Heart right ventricle (tissue), 16 donors: ENCODE measurements around the gene WDR20. TPM values are rescaled to one million over a fixed set of nuclear protein-coding genes. Genes with fewer than 3 reads are reported as not detected.

Source experiments
- ATAC-seq, 8 donors: fragments of 200-7000 bp; cut with Tn5 transposase; one replicate each; pipeline ENCODE4 v1.9.1; 2020; ENCODE audit warnings: mild to moderate bottlenecking in 8 of 8, moderate library complexity in 8 of 8, moderate number of reproducible peaks in 1 of 8
- DNase-seq, 2 donors: peaks; one replicate each; pipeline ENCODE4 v3.0.0-alpha.2; 2020
- H3K27ac ChIP-seq, 10 donors: fragments of 200-600 bp; sonication (generic) in 2 of 10; one replicate each; pipeline versions ENCODE4 v1.5.0 to v1.8.0; 2020 to 2022; ENCODE audit warnings: mild to moderate bottlenecking in 3 of 10
- H3K27me3 ChIP-seq, 7 donors: fragments of 200-600 bp; one replicate each; pipeline ENCODE4 v1.8.0; 2021 to 2022; ENCODE audit warnings: mild to moderate bottlenecking in 2 of 7
- H3K36me3 ChIP-seq, 9 donors: fragments of 200-600 bp; sonication (generic) in 1 of 9; one replicate each; pipeline versions ENCODE4 v1.5.0 to v1.8.0; 2020 to 2022; ENCODE audit warnings: mild to moderate bottlenecking in 2 of 9
- H3K4me1 ChIP-seq, 9 donors: fragments of 200-600 bp; sonication (generic) in 1 of 9; one replicate each; pipeline versions ENCODE4 v1.5.0 to v1.8.0; 2020 to 2022; ENCODE audit warnings: mild to moderate bottlenecking in 4 of 9
- H3K4me3 ChIP-seq, 10 donors: fragments of 200-600 bp; sonication (generic) in 2 of 10; one replicate each; pipeline versions ENCODE4 v1.5.0 to v1.8.0; 2020 to 2022; ENCODE audit warnings: mild to moderate bottlenecking in 7 of 10, moderate library complexity in 2 of 10
- H3K9me3 ChIP-seq, 11 donors: fragments of 200-600 bp in 10 of 11; sonication (generic) in 2 of 11; one replicate each; pipeline versions ENCODE4 v1.5.0 to v1.8.0; 2013 to 2022; ENCODE audit warnings: mild to moderate bottlenecking in 2 of 11, control low read depth in 1 of 11, moderate library complexity in 1 of 11
- CTCF ChIP-seq, 9 donors: fragments of 200-600 bp; sonication (generic) in 2 of 9; IDR thresholded peaks; one replicate each; pipeline versions ENCODE4 v1.5.0 to v1.8.0; 2021 to 2022; ENCODE audit warnings: antibody characterized with exemption in 9 of 9, mild to moderate bottlenecking in 5 of 9, moderate library complexity in 1 of 9
- WGBS, 2 donors: extraction: QIAGEN DNeasy Blood & Tissue Kit; methylation state at CpG; one replicate each; pipeline ENCODE4 v1.1.7; 2013; ENCODE audit warnings: inconsistent platforms in 1 of 2; 5-methylcytosine and 5-hydroxymethylcytosine counted together
- intact Hi-C, 10 donors: fragments of 100-400 bp; cut with DNase I; formaldehyde crosslinking; loops; one replicate each; pipeline versions ENCODE4 v1.11.1 to v1.14.2; 2022
- polyA plus RNA-seq, 2 donors: library from polyadenylated mRNA; stranded (reverse); fragments of 200-250 nt; gene quantifications; one replicate each; pipeline ENCODE4 v1.2.3, GENCODE V29; 2013
- total RNA-seq, 10 donors: library from RNA; stranded (reverse); fragmentation: NEBNext Ultra II Directional in 3 of 10; extraction: Animal tissue kit (Norgen Biotek cat#: 25700) in 3 of 10; gene quantifications; one replicate each; pipeline versions ENCODE4 v1.2.1 to v1.2.4, GENCODE V29; 2021 to 2023
- donor health status: Arrhythmogenic right ventricular cardiomyopathy.
- donor health status: ischemic (EF 13 %, LVEDD 7.1; RV severe dilation, severe dysfunction).
- donor health status: healthy with polysubstance abuse.
- donor health status: DM: no; HTN: yes; CAD: no.
- donor health status: DM: no; HTN: no; CAD: no.
- donor health status: ischemic (EF 25% LVEDD 6.9; RV normal size, moderate dysfunction).
- donor health status: ischemic (EF 25% LVEDD 5.7; RV mildly dilated, moderate dysfunction).
- donor health status: healthy.
- donor health status: DM: yes; HTN: yes; CAD: no.
- donor health status: Ischemic cardiomyopathy.
- donor health status: ischemic (EF 35%, LVEDD 5.7; RV mildly dilated, moderate dysfunction).
- donor health status: nonischemic (EF 11% LVEDD 7.7; RV severe dilation, severe dysfunction).
- donor health status: DM: yes; HTN: yes; CAD: no.
- donor health status: PGD.
- donor health status: ischemic (EF 29% LVEDD 5.4; RV normal size, mild dysfunction).
- donor health status: nonischemic (EF 23%, LVEDD 6.1; RV moderate dilation, normal function).

WDR20 gene
- total and polyA plus RNA-seq, 12 donors, result 10.7 to 28.0 (median 20.5) TPM

- intact Hi-C loops, result loop anchor here in 2 of 10 donors (10.0 kb wide), 2 partner anchors 156 to 166 kb away; no protein-coding TSS in a partner anchor
- H3K36me3 ChIP-seq, result peaks cover 0 to 93% (median 16%) of the 10 kb centered on the region in 9 donors
- 94 to 96% methylated on average over 12 of the region's 12 CpGs for WGBS, 2 donors
- no peak for TF ChIP-seq CTCF (IDR thresholded peaks at IDR 0.05)
- DNase-seq (no peak), ATAC-seq (no peak)
- no peak overlapping the region for H3K27ac ChIP-seq
- no peaks in the 10 kb centered on the region for H3K27me3 ChIP-seq
- H3K4me1 ChIP-seq, result peaks cover 0 to 29% (median 18%) of the 10 kb centered on the region in 9 donors
- no peak overlapping the region for H3K4me3 ChIP-seq
- H3K9me3 ChIP-seq, result no peaks in the 10 kb centered on the region
These were observed 71.5 kb downstream of the WDR20 start for GRCh38 chr14:102211240-102211639.

GRCh38 chr14:102212356-102212755 lies 72.7 kb downstream of the WDR20 start:
- Histone ChIP-seq H3K27me3 (no peaks in the 10 kb centered on the region), H3K36me3 (peaks cover 0 to 81% (median 16%) of the 10 kb centered on the region in 9 donors), H3K9me3 (no peaks in the 10 kb centered on the region), H3K27ac (no peak overlapping the region), H3K4me1 (peaks cover 0 to 36% (median 22%) of the 10 kb centered on the region in 9 donors), H3K4me3 (no peak overlapping the region)
- 93 to 96% methylated on average over 8 of the region's 8 CpGs for WGBS, 2 donors
- DNase-seq (no peak), ATAC-seq (no peak)
- no peak for TF ChIP-seq CTCF (IDR thresholded peaks at IDR 0.05)
- intact Hi-C loops, result loop anchor here in 2 of 10 donors (10.0 kb wide), 2 partner anchors 158 to 168 kb away; no protein-coding TSS in a partner anchor

GRCh38 chr14:102212845-102213244 lies 73.1 kb downstream of the WDR20 start:
- no peaks in the 10 kb centered on the region for H3K27me3 ChIP-seq
- peaks cover 0 to 41% (median 22%) of the 10 kb centered on the region in 9 donors for H3K4me1 ChIP-seq
- H3K36me3 ChIP-seq, result peaks cover 0 to 77% (median 16%) of the 10 kb centered on the region in 9 donors
- no peak for TF ChIP-seq CTCF (IDR thresholded peaks at IDR 0.05)
- no peaks in the 10 kb centered on the region for H3K9me3 ChIP-seq
- ATAC-seq (no peak), DNase-seq (no peak)
- intact Hi-C loops, result loop anchor here in 2 of 10 donors (1.0 to 10.0 kb wide), 3 partner anchors 23 to 168 kb away; no protein-coding TSS in a partner anchor
- H3K27ac ChIP-seq, result no peak overlapping the region
- H3K4me3 ChIP-seq, result no peak overlapping the region
- WGBS, 2 donors, result 93 to 96% methylated on average over 10 of the region's 10 CpGs

- no peak overlapping the region for H3K4me3 ChIP-seq
- intact Hi-C loops, result loop anchor here in 2 of 10 donors (1.0 to 10.0 kb wide), 3 partner anchors 23 to 169 kb away; no protein-coding TSS in a partner anchor
- no peaks in the 10 kb centered on the region for H3K9me3 ChIP-seq
- DNase-seq (no peak), ATAC-seq (no peak)
- H3K27ac ChIP-seq, result no peak overlapping the region
- H3K4me1 ChIP-seq, result peaks cover 0 to 47% (median 23%) of the 10 kb centered on the region in 9 donors
- no peak for TF ChIP-seq CTCF (IDR thresholded peaks at IDR 0.05)
- H3K36me3 ChIP-seq, result peaks cover 0 to 70% (median 14%) of the 10 kb centered on the region in 9 donors
- H3K27me3 ChIP-seq, result no peaks in the 10 kb centered on the region
- 86 to 90% methylated on average over 10 of the region's 10 CpGs for WGBS, 2 donors
These were observed 73.8 kb downstream of the WDR20 start for GRCh38 chr14:102213470-102213869.
